KBM-7 (cell line): Measurements from ENCODE around the gene NEU4.
A peak's percentile ranks its signal among the peaks of the same experiment; 100 is the strongest.

Source experiments
- DNase-seq: peaks from one replicate; pipeline ENCODE4 v3.0.0-alpha.2; 2015
- in situ Hi-C: fragments of 300-500 bp; cut with MboI; formaldehyde crosslinking; loops from 2 replicates; pipeline ENCODE4 v1.14.3; 2020; ENCODE audit warnings: low sequenced_read_pairs, low pct_unique_long_range_greater_than_20kb, mixed read lengths

The NEU4 gene

GRCh38 chr2:241858206-241859016, 49.4 kb downstream of the NEU4 start, which contains the start of gene PDCD1:
Gene PDCD1 (minus strand): TSS chr2:241858894. CDS start chr2:241858838, 56 bp downstream.
- in situ Hi-C loops: no loop called here
- no peak for DNase-seq

- DNase-seq: no peak
- in situ Hi-C loops: no loop called here
Observed at GRCh38 chr2:241859017-241859435, 50.0 kb downstream of the NEU4 start.

GRCh38 chr2:241859436-241860183, 50.6 kb downstream of the NEU4 start:
- in situ Hi-C loops: no loop called here
- DNase-seq: no peak

GRCh38 chr2:241860184-241861078, 51.4 kb downstream of the NEU4 start:
- in situ Hi-C loops: no loop called here
- no peak for DNase-seq

GRCh38 chr2:241861264-241861663, 52.3 kb downstream of the NEU4 start:
- DNase-seq: no peak
- in situ Hi-C loops: no loop called here

GRCh38 chr2:241862093-241862492, 53.1 kb downstream of the NEU4 start:
- in situ Hi-C loops: no loop called here
- DNase-seq: no peak

- no peak for DNase-seq
- in situ Hi-C loops: no loop called here
Observed at GRCh38 chr2:241862775-241863535, 54.0 kb downstream of the NEU4 start.

- peak; percentile 25 for DNase-seq
- in situ Hi-C loops: no loop called here
Observed at GRCh38 chr2:241863536-241863954, 54.6 kb downstream of the NEU4 start.

- no peak for DNase-seq
- in situ Hi-C loops: no loop called here
Observed at GRCh38 chr2:241864168-241864849, 55.3 kb downstream of the NEU4 start.

GRCh38 chr2:241864850-241865213, 55.8 kb downstream of the NEU4 start:
- in situ Hi-C loops: no loop called here

GRCh38 chr2:241865416-241865956, 56.5 kb downstream of the NEU4 start:
- no peak for DNase-seq
- in situ Hi-C loops: no loop called here

More at GRCh38 chr2:241864850-241865213, 55.8 kb downstream of the NEU4 start:
- no peak for DNase-seq

- no peak for DNase-seq
- in situ Hi-C loops: no loop called here
Observed at GRCh38 chr2:241865957-241866789, 57.2 kb downstream of the NEU4 start.
